ENCODE data around the gene MAP3K6. TPM values are rescaled to one million over a fixed set of nuclear protein-coding genes. Genes with fewer than 3 reads are reported as not detected.

MAP3K6 gene
- total RNA-seq, 2 experiments from 2014 or later, result 8.3 to 9.5 TPM

- no peak for TF ChIP-seq CTCF (IDR thresholded peaks at IDR 0.05)
- DNase-seq (no peak), ATAC-seq (no peak)
- Mint-ChIP-seq H3K27me3 (no peaks in the 10 kb centered on the region), H3K9me3 (no peaks in the 10 kb centered on the region), H3K4me3 (no peak overlapping the region), H3K4me1 (ENCODE audit: low read depth) (peaks cover 15% of the 10 kb centered on the region), H3K27ac (no peak overlapping the region), H3K36me3 (ENCODE audit: low read depth) (no peaks in the 10 kb centered on the region)
- POLR2A ChIA-PET, result interaction anchor here (0.6 to 2.8 kb wide), 3 partner anchors 41 to 102 kb away, joined by 3 to 10 read pairs (median 3); no protein-coding TSS in a partner anchor
- intact Hi-C loops (cut with micrococcal nuclease), result loop anchor here (10.0 kb wide), 2 partner anchors 53 to 267 kb away; partner anchors contain the start of gene SYTL1
- CTCF ChIA-PET, result interaction anchor here (1.1 to 12.1 kb wide), 9 partner anchors 11 to 265 kb away, joined by 3 to 293 read pairs (median 25); partner anchors contain the start of gene AHDC1
Measured at GRCh38 chr1:27397749-27398148, 31.0 kb upstream of the MAP3K6 start.

- DNase-seq, result no peak
- H3K9me3 Mint-ChIP-seq, result no peaks in the 10 kb centered on the region
- no peaks in the 10 kb centered on the region for H3K36me3 Mint-ChIP-seq (ENCODE audit: low read depth)
- peaks cover 12% of the 10 kb centered on the region for H3K4me1 Mint-ChIP-seq (ENCODE audit: low read depth)
- H3K4me3 Mint-ChIP-seq, result no peak overlapping the region
- intact Hi-C loops (cut with micrococcal nuclease), result loop anchor here (10.0 kb wide), 2 partner anchors 52 to 268 kb away; partner anchors contain the start of gene SYTL1
- TF ChIP-seq CTCF (IDR thresholded peaks at IDR 0.05), result no peak
- ChIA-PET POLR2A (interaction anchor here (0.8 to 2.8 kb wide), 3 partner anchors 40 to 101 kb away, joined by 3 to 10 read pairs (median 3); no protein-coding TSS in a partner anchor), CTCF (interaction anchor here (0.8 to 12.1 kb wide), 12 partner anchors 10 to 266 kb away, joined by 3 to 293 read pairs (median 16); partner anchors contain the start of gene AHDC1)
- no peak overlapping the region for H3K27ac Mint-ChIP-seq
- ATAC-seq, result no peak
- no peaks in the 10 kb centered on the region for H3K27me3 Mint-ChIP-seq
Measured at GRCh38 chr1:27397110-27397509, 30.3 kb upstream of the MAP3K6 start.

- Mint-ChIP-seq H3K4me3 (no peak overlapping the region), H3K36me3 (ENCODE audit: low read depth) (no peaks in the 10 kb centered on the region), H3K4me1 (ENCODE audit: low read depth) (peaks cover 17% of the 10 kb centered on the region), H3K27ac (no peak overlapping the region), H3K9me3 (no peaks in the 10 kb centered on the region), H3K27me3 (no peaks in the 10 kb centered on the region)
- peak; percentile 87 for DNase-seq
- TF ChIP-seq CTCF (IDR thresholded peaks at IDR 0.05), result peak; percentile 99
- CTCF ChIA-PET, result interaction anchor here (0.6 to 12.1 kb wide), 41 partner anchors 8 to 351 kb away, joined by 3 to 293 read pairs (median 5); partner anchors contain the start of genes AHDC1, MAP3K6, SYTL1 and WASF2
- POLR2A ChIA-PET, result interaction anchor here (1.2 to 1.7 kb wide), 6 partner anchors 72 to 267 kb away, joined by 3 to 5 read pairs (median 3); no protein-coding TSS in a partner anchor
- ATAC-seq, result peak; percentile 44
- intact Hi-C loops (cut with micrococcal nuclease), result loop anchor here (2.0 to 10.0 kb wide), 3 partner anchors 51 to 269 kb away; partner anchors contain the start of gene SYTL1
Measured at GRCh38 chr1:27395441-27396195, 28.9 kb upstream of the MAP3K6 start.

GRCh38 chr1:27394925-27395324 lies 28.2 kb upstream of the MAP3K6 start:
- ChIA-PET POLR2A (interaction anchor here (1.3 to 1.7 kb wide), 5 partner anchors 71 to 268 kb away, joined by 3 to 5 read pairs (median 3); no protein-coding TSS in a partner anchor), CTCF (interaction anchor here (0.8 to 12.1 kb wide), 36 partner anchors 8 to 350 kb away, joined by 3 to 293 read pairs (median 6); partner anchors contain the start of genes AHDC1, CD164L2, MAP3K6 and SYTL1)
- no peak overlapping the region for H3K4me3 Mint-ChIP-seq
- no peak for DNase-seq
- H3K27me3 Mint-ChIP-seq, result no peaks in the 10 kb centered on the region
- no peak for TF ChIP-seq CTCF (IDR thresholded peaks at IDR 0.05)
- H3K27ac Mint-ChIP-seq, result no peak overlapping the region
- no peaks in the 10 kb centered on the region for H3K36me3 Mint-ChIP-seq (ENCODE audit: low read depth)
- no peaks in the 10 kb centered on the region for H3K9me3 Mint-ChIP-seq
- H3K4me1 Mint-ChIP-seq (ENCODE audit: low read depth), result peaks cover 17% of the 10 kb centered on the region
- no peak for ATAC-seq
- intact Hi-C loops (cut with micrococcal nuclease), result loop anchor here (2.0 to 10.0 kb wide), 4 partner anchors 50 to 270 kb away; partner anchors contain the start of gene SYTL1

Measured in activated CD8-positive, alpha-beta T cell treated with anti-CD3 and anti-CD28 coated beads for 36 hours (primary cell).